HCT116 (cell line): ENCODE results near the gene C4orf46.

ENCODE experiments used
- ATF3 ChIP-seq: IDR thresholded peaks from 2 replicates; pipeline ENCODE4 v1.6.1; 2012
- CTCF ChIP-seq, 3 experiments: fragments of 200-600 bp in 1 of 3; sonication (generic) in 1 of 3; IDR thresholded peaks in 2 of 3; conservative IDR thresholded peaks in 1 of 3; 2 replicates each; pipeline ENCODE4 v1.5.1; 2012 to 2017; ENCODE audit warnings: low read depth in 2 of 3, low read length in 2 of 3, antibody characterized with exemption in 1 of 3, borderline replicate concordance in 1 of 3, control low read depth in 1 of 3, mild to moderate bottlenecking in 1 of 3, mixed read lengths in 1 of 3, mixed run types in 1 of 3, moderate library complexity in 1 of 3; ENCODE audit not compliant: insufficient read depth in 1 of 3
- EZH2phosphoT487 ChIP-seq: fragments of 200-600 bp; IDR thresholded peaks from 2 replicates; pipeline ENCODE4 v1.6.1; 2018; ENCODE audit warnings: antibody characterized with exemption, borderline replicate concordance
- POLR2A ChIP-seq: IDR thresholded peaks from 2 replicates; pipeline ENCODE4 v1.7.0; 2011; ENCODE audit warnings: borderline replicate concordance; ENCODE audit not compliant: insufficient read depth, insufficient read length; ENCODE audit errors: extremely low read depth
- POLR2AphosphoS5 ChIP-seq: IDR thresholded peaks from 2 replicates; pipeline ENCODE4 v1.6.1; 2011; ENCODE audit warnings: mild to moderate bottlenecking, low read depth, low read length, moderate library complexity
- REST ChIP-seq: IDR thresholded peaks from 2 replicates; pipeline ENCODE4 v1.6.1; 2012; ENCODE audit warnings: low read depth
- YY1 ChIP-seq: IDR thresholded peaks from 2 replicates; pipeline ENCODE4 v1.6.1; 2011; ENCODE audit warnings: low read length, low read depth, moderate library complexity, mild to moderate bottlenecking; ENCODE audit not compliant: insufficient replicate concordance; ENCODE audit errors: extremely low read depth

- TF ChIP-seq POLR2A (no peak), ATF3 (no peak), REST (no peak), YY1 (no peak), CTCF (IDR thresholded peaks at IDR 0.05 in 2 of 3, conservative IDR thresholded peaks at IDR 0.05 in 1 of 3; ENCODE audit: borderline replicate concordance in 1 of 3, insufficient read depth in 1 of 3, low read depth in 2 of 3, low read length in 2 of 3) (no peak), POLR2AphosphoS5 (no peak), EZH2phosphoT487 (no peak)
Measured at GRCh38 chr4:158664806-158665205, 6.9 kb downstream of the C4orf46 start.
